Mammary epithelial cell (primary cell): Measurements from ENCODE around the gene VAV3.

ENCODE experiments used
- EZH2 ChIP-seq: IDR thresholded peaks from 2 replicates; pipeline ENCODE4 v1.6.1; 2012; ENCODE audit warnings: low read length, inconsistent platforms, borderline replicate concordance
- TF ChIP-seq, protein P1 (sequence below), 2 donors: IDR thresholded peaks in 1 of 2; conservative IDR thresholded peaks in 1 of 2; 2 replicates each; pipeline ENCODE4 v1.5.1; 2011 to 2012; ENCODE audit warnings: inconsistent platforms in 2 of 2, low read length in 2 of 2, mild to moderate bottlenecking in 2 of 2, control low read depth in 1 of 2, low read depth in 1 of 2; ENCODE audit not compliant: insufficient read depth in 1 of 2; ENCODE audit errors: extremely low read depth in 1 of 2

DNA sequence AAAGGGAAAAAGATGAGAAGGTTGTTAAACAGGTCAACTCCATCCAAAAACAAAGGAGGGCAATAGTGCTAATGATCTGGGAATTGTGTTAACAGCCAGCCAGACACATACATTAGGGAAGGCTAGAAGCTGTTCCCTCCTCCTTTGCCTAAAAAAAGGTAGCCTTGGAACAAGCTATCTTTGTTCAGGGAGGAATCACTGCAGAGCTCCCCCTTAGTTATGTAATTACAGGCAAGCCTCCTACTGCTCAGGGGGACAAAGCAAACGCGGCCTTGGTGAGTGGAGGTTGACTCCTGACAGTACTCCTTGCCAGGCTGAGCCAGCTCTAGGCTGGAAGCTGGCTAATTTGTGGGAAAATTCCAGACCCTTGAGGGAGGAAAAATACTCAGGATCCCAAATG is 97.6 kb downstream of the VAV3 start:
- TF ChIP-seq, protein P1, sequence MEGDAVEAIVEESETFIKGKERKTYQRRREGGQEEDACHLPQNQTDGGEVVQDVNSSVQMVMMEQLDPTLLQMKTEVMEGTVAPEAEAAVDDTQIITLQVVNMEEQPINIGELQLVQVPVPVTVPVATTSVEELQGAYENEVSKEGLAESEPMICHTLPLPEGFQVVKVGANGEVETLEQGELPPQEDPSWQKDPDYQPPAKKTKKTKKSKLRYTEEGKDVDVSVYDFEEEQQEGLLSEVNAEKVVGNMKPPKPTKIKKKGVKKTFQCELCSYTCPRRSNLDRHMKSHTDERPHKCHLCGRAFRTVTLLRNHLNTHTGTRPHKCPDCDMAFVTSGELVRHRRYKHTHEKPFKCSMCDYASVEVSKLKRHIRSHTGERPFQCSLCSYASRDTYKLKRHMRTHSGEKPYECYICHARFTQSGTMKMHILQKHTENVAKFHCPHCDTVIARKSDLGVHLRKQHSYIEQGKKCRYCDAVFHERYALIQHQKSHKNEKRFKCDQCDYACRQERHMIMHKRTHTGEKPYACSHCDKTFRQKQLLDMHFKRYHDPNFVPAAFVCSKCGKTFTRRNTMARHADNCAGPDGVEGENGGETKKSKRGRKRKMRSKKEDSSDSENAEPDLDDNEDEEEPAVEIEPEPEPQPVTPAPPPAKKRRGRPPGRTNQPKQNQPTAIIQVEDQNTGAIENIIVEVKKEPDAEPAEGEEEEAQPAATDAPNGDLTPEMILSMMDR (conservative IDR thresholded peaks at IDR 0.05 in 1 of 2, IDR thresholded peaks at IDR 0.05 in 1 of 2; ENCODE audit: extremely low read depth in 1 of 2, insufficient read depth in 1 of 2, low read depth in 1 of 2, low read length in 2 of 2): no peak
- TF ChIP-seq EZH2: no peak
